A204.1 (cell line): ENCODE results near the gene ODF2.
"Not testable (repeated sequence)": the region's sequence is repeated elsewhere in the genome, so short reads cannot be mapped to it uniquely, and the experiment has no call there.

Experiments
- FAIRE-seq: peaks from 2 replicates; lab custom pipeline; 2012; peaks lifted over from hg19 to GRCh38; lab: Jason Lieb, UNC

ODF2 gene

GRCh38 chr9:128485414-128485855, 29.6 kb downstream of the ODF2 start:
- no peak for FAIRE-seq

- no peak for FAIRE-seq
These were observed 30.4 kb downstream of the ODF2 start for GRCh38 chr9:128486201-128486600.

GRCh38 chr9:128493424-128493823, 37.6 kb downstream of the ODF2 start:
- FAIRE-seq = no peak

- no peak for FAIRE-seq
These were observed 38.4 kb downstream of the ODF2 start for GRCh38 chr9:128494108-128494745.

GRCh38 chr9:128494746-128495129, 38.9 kb downstream of the ODF2 start:
- no peak for FAIRE-seq

- FAIRE-seq = no peak
These were observed 39.5 kb downstream of the ODF2 start for GRCh38 chr9:128495296-128495695.

GRCh38 chr9:128495804-128496417, 40.1 kb downstream of the ODF2 start:
- FAIRE-seq = no peak

- no peak for FAIRE-seq
These were observed 42.2 kb downstream of the ODF2 start for GRCh38 chr9:128497824-128498610.

- no peak for FAIRE-seq
These were observed 43.1 kb downstream of the ODF2 start for GRCh38 chr9:128498911-128499310.

GRCh38 chr9:128499920-128500319, 44.1 kb downstream of the ODF2 start:
- FAIRE-seq = no peak

- FAIRE-seq = not testable (repeated sequence)
These were observed 47.6 kb downstream of the ODF2 start for GRCh38 chr9:128503415-128503825.

GRCh38 chr9:128503870-128504269, 48.1 kb downstream of the ODF2 start:
- FAIRE-seq = no peak

GRCh38 chr9:128504485-128505413, 48.9 kb downstream of the ODF2 start, which contains the start of gene GLE1:
Gene GLE1 (plus strand): TSS chr9:128504719. CDS start chr9:128504806, 87 bp downstream.
- FAIRE-seq = no peak

- FAIRE-seq = no peak
These were observed 49.6 kb downstream of the ODF2 start for GRCh38 chr9:128505414-128505765.

- not testable (repeated sequence) for FAIRE-seq
These were observed 50.1 kb downstream of the ODF2 start for GRCh38 chr9:128505906-128506305.

GRCh38 chr9:128512820-128513219, 57.0 kb downstream of the ODF2 start:
- FAIRE-seq = no peak

GRCh38 chr9:128521956-128522355, 66.2 kb downstream of the ODF2 start:
- no peak for FAIRE-seq

- FAIRE-seq = no peak
These were observed 67.6 kb downstream of the ODF2 start for GRCh38 chr9:128523199-128523925.

GRCh38 chr9:128526720-128527119, 70.9 kb downstream of the ODF2 start:
- FAIRE-seq = no peak

- no peak for FAIRE-seq
These were observed 72.8 kb downstream of the ODF2 start for GRCh38 chr9:128528445-128529160.

- no peak for FAIRE-seq
These were observed 73.4 kb downstream of the ODF2 start for GRCh38 chr9:128529191-128529590.
